Stromal cell of bone marrow (primary cell): Measurements from ENCODE around the gene SHLD2.
A peak's percentile ranks its signal among the peaks of the same experiment; 100 is the strongest.
"Not testable (repeated sequence)": the region's sequence is repeated elsewhere in the genome, so short reads cannot be mapped to it uniquely, and the experiment has no call there.

Source experiments
- DNase-seq: peaks from one replicate; pipeline ENCODE4 v3.0.0-alpha.2; 2012; ENCODE audit warnings: low read depth

Gene SHLD2

GRCh38 chr10:87085537-87085936, 9.5 kb upstream of the SHLD2 start:
- DNase-seq = no peak

- no peak for DNase-seq
Measured at GRCh38 chr10:87089746-87090145, 5.3 kb upstream of the SHLD2 start.

GRCh38 chr10:87090779-87091178, 4.2 kb upstream of the SHLD2 start:
- DNase-seq = no peak

- peak; percentile 54 for DNase-seq
Measured at GRCh38 chr10:87092376-87092860, 2.6 kb upstream of the SHLD2 start.

GRCh38 chr10:87092861-87093631, 2.0 kb upstream of the SHLD2 start:
- DNase-seq = peak; percentile 30

- no peak for DNase-seq
Measured at GRCh38 chr10:87093632-87094372, 1.2 kb upstream of the SHLD2 start.

GRCh38 chr10:87095236-87095945, 385 bp downstream of the SHLD2 start:
- DNase-seq = peak; percentile 81

- no peak for DNase-seq
Measured at GRCh38 chr10:87101996-87102395, 7.0 kb downstream of the SHLD2 start.

- DNase-seq = not testable (repeated sequence)
Measured at GRCh38 chr10:87104727-87105126, 9.7 kb downstream of the SHLD2 start.

GRCh38 chr10:87105446-87106124, 10.6 kb downstream of the SHLD2 start:
- DNase-seq = no peak

GRCh38 chr10:87118122-87118521, 23.1 kb downstream of the SHLD2 start:
- DNase-seq = not testable (repeated sequence)

GRCh38 chr10:87119029-87119428, 24.0 kb downstream of the SHLD2 start:
- DNase-seq = not testable (repeated sequence)

- not testable (repeated sequence) for DNase-seq
Measured at GRCh38 chr10:87123351-87123750, 28.3 kb downstream of the SHLD2 start.

- not testable (repeated sequence) for DNase-seq
Measured at GRCh38 chr10:87127048-87127447, 32.0 kb downstream of the SHLD2 start.

GRCh38 chr10:87127607-87128156, 32.7 kb downstream of the SHLD2 start:
- not testable (repeated sequence) for DNase-seq

GRCh38 chr10:87132176-87132575, 37.2 kb downstream of the SHLD2 start:
- not testable (repeated sequence) for DNase-seq

- DNase-seq = not testable (repeated sequence)
Measured at GRCh38 chr10:87133936-87134335, 38.9 kb downstream of the SHLD2 start.

GRCh38 chr10:87134440-87134839, 39.4 kb downstream of the SHLD2 start:
- not testable (repeated sequence) for DNase-seq

GRCh38 chr10:87137478-87137877, 42.5 kb downstream of the SHLD2 start:
- DNase-seq = not testable (repeated sequence)

GRCh38 chr10:87142230-87143108, 47.5 kb downstream of the SHLD2 start:
- DNase-seq = peak; percentile 48

GRCh38 chr10:87143109-87143418, 48.1 kb downstream of the SHLD2 start:
- DNase-seq = not testable (repeated sequence)
